Measurements from ENCODE around the gene NCAPD3. TPM values are rescaled to one million over a fixed set of nuclear protein-coding genes. Genes with fewer than 3 reads are reported as not detected.
"Not testable (repeated sequence)": the region's sequence is repeated elsewhere in the genome, so short reads cannot be mapped to it uniquely, and the experiment has no call there.

NCAPD3 gene
- total and polyA plus RNA-seq, 3 experiments from 2014 or later = 14.3 to 80.4 (median 76.7) TPM

DNA sequence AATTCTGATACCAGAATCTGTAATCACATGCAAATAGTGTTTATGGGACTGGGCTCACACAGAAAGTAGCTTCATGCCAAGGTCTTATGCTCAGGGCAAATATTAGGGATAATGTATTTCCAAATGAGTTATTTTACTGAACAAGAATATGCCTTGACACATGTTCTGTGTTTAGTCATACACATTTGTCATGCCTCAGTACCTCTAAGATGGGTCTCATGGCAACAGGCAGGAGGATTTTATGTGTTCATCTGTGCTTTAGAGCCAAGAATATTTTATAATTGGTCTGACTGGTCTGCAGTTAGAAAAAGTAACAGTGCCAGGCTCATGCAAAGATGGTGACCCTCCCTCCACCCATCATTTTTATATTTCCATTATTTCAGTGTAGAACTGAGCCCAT lies 105.8 kb downstream of the NCAPD3 start:
- ChIA-PET POLR2A (no interaction called here), CTCF (no interaction called here)
- no peak for DNase-seq
- H3K36me3 Mint-ChIP-seq = peaks cover 0 to 11% (median 0%) of the 10 kb centered on the region in 3 donors
- Histone ChIP-seq H3K36me3 (ENCODE audit: insufficient read depth, low read length) (no peaks in the 10 kb centered on the region), H3K4me3 (ENCODE audit: low read length) (no peak overlapping the region), H3K9me3 (ENCODE audit: low read length) (no peaks in the 10 kb centered on the region), H3K27me3 (ENCODE audit: insufficient read depth, low read length, poor library complexity, severe bottlenecking) (no peaks in the 10 kb centered on the region), H3K27ac (ENCODE audit: low read depth, low read length) (no peak overlapping the region), H3K4me1 (ENCODE audit: insufficient read depth, low read length) (no peaks in the 10 kb centered on the region)
- peak overlapping the region in 1 of 8 donors; percentile 5 for H3K27ac Mint-ChIP-seq
- H3K27me3 Mint-ChIP-seq = peaks cover 7 to 17% of the 10 kb centered on the region in 2 donors
- no peaks in the 10 kb centered on the region for H3K4me1 Mint-ChIP-seq
- H3K9me3 Mint-ChIP-seq = peaks cover 0 to 2% (median 0%) of the 10 kb centered on the region in 5 donors
- no peak overlapping the region for H3K4me3 Mint-ChIP-seq

DNA sequence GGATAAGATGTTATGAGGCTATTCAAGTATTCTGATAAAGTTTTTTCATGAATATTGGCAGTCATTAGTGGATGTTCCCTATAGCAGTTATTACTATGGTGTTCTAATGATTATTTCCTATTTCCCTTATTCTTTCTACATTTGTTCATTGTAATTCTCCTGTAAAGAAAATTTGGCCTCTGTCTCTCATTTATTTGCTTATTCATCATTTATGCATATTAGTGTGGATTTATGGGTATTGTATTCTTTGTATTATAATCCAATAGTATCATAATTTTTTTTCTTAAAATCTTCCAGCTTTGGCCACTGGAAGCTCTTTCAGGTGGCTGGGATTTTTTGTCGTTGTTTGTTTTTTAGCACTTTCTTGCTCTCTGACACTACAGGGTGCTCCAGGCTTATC lies 107.6 kb downstream of the NCAPD3 start:
- ChIA-PET POLR2A (no interaction called here), CTCF (no interaction called here)
- Histone ChIP-seq H3K9me3 (ENCODE audit: low read length) (no peaks in the 10 kb centered on the region), H3K27me3 (ENCODE audit: insufficient read depth, low read length, poor library complexity, severe bottlenecking) (no peaks in the 10 kb centered on the region), H3K27ac (ENCODE audit: low read depth, low read length) (no peak overlapping the region), H3K4me1 (ENCODE audit: insufficient read depth, low read length) (no peaks in the 10 kb centered on the region), H3K4me3 (ENCODE audit: low read length) (no peak overlapping the region), H3K36me3 (ENCODE audit: insufficient read depth, low read length) (no peaks in the 10 kb centered on the region)
- peaks cover 0 to 8% (median 5%) of the 10 kb centered on the region in 5 donors for H3K9me3 Mint-ChIP-seq
- H3K27me3 Mint-ChIP-seq = peaks cover 5 to 8% of the 10 kb centered on the region in 2 donors
- no peaks in the 10 kb centered on the region for H3K4me1 Mint-ChIP-seq
- peaks cover 0 to 18% (median 0%) of the 10 kb centered on the region in 3 donors for H3K36me3 Mint-ChIP-seq
- H3K27ac Mint-ChIP-seq = no peak overlapping the region
- H3K4me3 Mint-ChIP-seq = no peak overlapping the region
- DNase-seq = no peak

DNA sequence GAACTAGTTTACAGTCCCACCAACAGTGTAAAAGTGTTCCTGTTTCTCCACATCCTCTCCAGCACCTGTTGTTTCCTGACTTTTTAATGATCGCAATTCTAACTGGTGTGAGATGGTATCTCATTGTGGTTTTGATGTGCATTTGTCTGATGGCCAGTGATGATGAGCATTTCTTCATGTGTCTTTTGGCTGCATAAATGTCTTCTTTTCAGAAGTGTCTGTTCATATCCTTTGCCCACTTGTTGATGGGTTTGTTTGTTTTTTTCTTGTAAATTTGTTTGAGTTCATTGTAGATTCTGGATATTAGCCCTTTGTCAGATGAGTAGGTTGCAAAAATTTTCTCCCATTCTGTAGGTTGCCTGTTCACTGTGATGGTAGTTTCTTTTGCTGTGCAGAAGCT lies 110.0 kb downstream of the NCAPD3 start:
- DNase-seq; H3K4me3 ChIP-seq (ENCODE audit: low read length); POLR2A ChIA-PET; H3K27me3 Mint-ChIP-seq; H3K4me1 ChIP-seq (ENCODE audit: insufficient read depth, low read length); H3K27me3 ChIP-seq (ENCODE audit: insufficient read depth, low read length, poor library complexity, severe bottlenecking); H3K9me3 ChIP-seq (ENCODE audit: low read length); H3K36me3 ChIP-seq (ENCODE audit: insufficient read depth, low read length); CTCF ChIA-PET; H3K4me3 Mint-ChIP-seq; H3K27ac Mint-ChIP-seq; H3K27ac ChIP-seq (ENCODE audit: low read depth, low read length); H3K4me1 Mint-ChIP-seq: not testable (repeated sequence)
- Mint-ChIP-seq H3K36me3 (peaks cover 0 to 20% (median 3%) of the 10 kb centered on the region in 3 donors), H3K9me3 (peaks cover 0 to 17% (median 14%) of the 10 kb centered on the region in 5 donors)

DNA sequence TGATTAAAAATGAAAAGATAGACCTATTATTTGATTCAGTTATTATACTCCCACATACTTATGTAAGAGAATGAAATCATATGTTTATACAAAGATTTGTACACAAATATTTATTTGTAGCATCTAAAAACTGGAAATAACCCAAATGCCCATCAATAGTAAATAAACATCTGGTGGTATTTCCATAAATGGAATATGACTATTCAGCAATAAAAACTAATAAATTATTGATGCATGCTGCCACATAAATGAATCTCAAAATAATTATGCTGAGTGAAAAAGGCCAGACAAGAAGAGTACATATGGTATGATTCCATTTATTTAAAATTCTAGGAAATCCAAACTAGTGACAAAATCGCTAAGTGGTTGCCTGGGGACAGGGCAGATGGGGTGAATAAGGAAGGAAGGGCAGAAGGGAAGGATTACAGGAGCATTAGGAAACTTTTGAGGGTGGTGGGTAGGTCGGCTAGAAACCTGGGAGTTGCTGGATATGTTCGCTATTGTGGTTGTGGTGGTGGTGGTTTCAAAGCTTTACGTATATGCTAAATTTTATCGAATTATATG lies 113.4 kb downstream of the NCAPD3 start:
- H3K27me3 ChIP-seq (ENCODE audit: insufficient read depth, low read length, poor library complexity, severe bottlenecking) = no peaks in the 10 kb centered on the region
- H3K9me3 ChIP-seq (ENCODE audit: low read length) = no peaks in the 10 kb centered on the region
- CTCF ChIA-PET = no interaction called here
- Mint-ChIP-seq H3K9me3 (peaks cover 8 to 41% (median 28%) of the 10 kb centered on the region in 5 donors), H3K27ac (no peak overlapping the region), H3K4me3 (no peak overlapping the region), H3K36me3 (peaks cover 0 to 33% (median 3%) of the 10 kb centered on the region in 3 donors), H3K4me1 (no peaks in the 10 kb centered on the region), H3K27me3 (peaks cover 0 to 3% of the 10 kb centered on the region in 2 donors)
- H3K4me1 ChIP-seq (ENCODE audit: insufficient read depth, low read length) = no peaks in the 10 kb centered on the region
- no peak overlapping the region for H3K27ac ChIP-seq (ENCODE audit: low read depth, low read length)
- no peaks in the 10 kb centered on the region for H3K36me3 ChIP-seq (ENCODE audit: insufficient read depth, low read length)
- DNase-seq = no peak
- no peak overlapping the region for H3K4me3 ChIP-seq (ENCODE audit: low read length)
- POLR2A ChIA-PET = no interaction called here

Other genes with a start within 250 kb of the NCAPD3 start
- 10 to 100 TPM; 12.5 to 14.8 TPM for gene JAM3, start 154.9 kb downstream of the NCAPD3 start, total RNA-seq
- gene JAM3, start 154.9 kb downstream of the NCAPD3 start, polyA plus RNA-seq = 4.9 TPM
- gene VPS26B, start 704 bp upstream of the NCAPD3 start, total RNA-seq = 10 to 100 TPM; 36.6 to 36.7 TPM
- gene VPS26B, start 704 bp upstream of the NCAPD3 start, polyA plus RNA-seq = 73.5 TPM
- 10 to 100 TPM; 58.9 to 68.4 TPM for gene THYN1, start 29.4 kb upstream of the NCAPD3 start, total RNA-seq
- gene THYN1, start 29.4 kb upstream of the NCAPD3 start, polyA plus RNA-seq = 133 TPM
- gene ACAD8, start 29.6 kb upstream of the NCAPD3 start, total RNA-seq = 10 to 100 TPM; 27.1 to 28.2 TPM
- gene ACAD8, start 29.6 kb upstream of the NCAPD3 start, polyA plus RNA-seq = 20.9 TPM
- 1 to 10 TPM; 2.3 to 3.0 TPM for gene GLB1L3, start 52.4 kb upstream of the NCAPD3 start, total RNA-seq
- gene GLB1L3, start 52.4 kb upstream of the NCAPD3 start, polyA plus RNA-seq = 2.0 TPM
- 1 to 10 TPM; 8.6 to 9.5 TPM for gene GLB1L2, start 108.0 kb upstream of the NCAPD3 start, total RNA-seq
- 0.70 TPM for gene GLB1L2, start 108.0 kb upstream of the NCAPD3 start, polyA plus RNA-seq
- gene B3GAT1, start 188.3 kb upstream of the NCAPD3 start, total RNA-seq = under 1 TPM; 0.35 to 0.44 TPM
- 0.07 TPM for gene B3GAT1, start 188.3 kb upstream of the NCAPD3 start, polyA plus RNA-seq